Activated naive CD4-positive, alpha-beta T cell treated with anti-CD3 and anti-CD28 coated beads, Interleukin-2, amount 50 U/mL, for 16 hours (primary cell): Measurements from ENCODE around the gene PDE6A.

ENCODE experiments used
- DNase-seq: peaks from one replicate; pipeline ENCODE4 v3.0.0-alpha.2; 2020

Gene PDE6A

GRCh38 chr5:149833116-149833827 is 111.3 kb downstream of the PDE6A start:
- no peak for DNase-seq

GRCh38 chr5:149832636-149833035 is 112.0 kb downstream of the PDE6A start:
- no peak for DNase-seq

- DNase-seq: peak; percentile 35
Observed at GRCh38 chr5:149831492-149831891, 113.1 kb downstream of the PDE6A start.

GRCh38 chr5:149830579-149830978 is 114.0 kb downstream of the PDE6A start:
- DNase-seq: no peak

DNA sequence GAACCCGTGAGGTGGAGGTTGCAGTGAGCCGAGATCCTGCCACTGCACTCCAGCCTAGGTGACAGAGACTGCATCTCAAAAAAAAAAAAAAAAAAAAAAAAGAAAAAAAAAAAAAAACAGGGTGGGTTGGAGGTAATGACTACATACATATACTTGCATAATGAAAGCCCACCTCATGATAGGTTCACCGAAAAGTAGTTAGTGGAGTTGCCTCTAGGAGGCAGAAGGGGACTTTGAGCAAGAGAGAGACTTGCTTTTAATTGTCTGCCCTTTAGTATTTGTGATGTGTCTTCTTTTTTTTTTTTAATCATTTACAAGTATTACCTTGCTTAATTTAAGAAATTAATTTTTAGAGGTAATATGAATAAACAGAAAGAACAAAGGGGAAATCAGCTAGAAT is 114.6 kb downstream of the PDE6A start:
- no peak for DNase-seq

DNA sequence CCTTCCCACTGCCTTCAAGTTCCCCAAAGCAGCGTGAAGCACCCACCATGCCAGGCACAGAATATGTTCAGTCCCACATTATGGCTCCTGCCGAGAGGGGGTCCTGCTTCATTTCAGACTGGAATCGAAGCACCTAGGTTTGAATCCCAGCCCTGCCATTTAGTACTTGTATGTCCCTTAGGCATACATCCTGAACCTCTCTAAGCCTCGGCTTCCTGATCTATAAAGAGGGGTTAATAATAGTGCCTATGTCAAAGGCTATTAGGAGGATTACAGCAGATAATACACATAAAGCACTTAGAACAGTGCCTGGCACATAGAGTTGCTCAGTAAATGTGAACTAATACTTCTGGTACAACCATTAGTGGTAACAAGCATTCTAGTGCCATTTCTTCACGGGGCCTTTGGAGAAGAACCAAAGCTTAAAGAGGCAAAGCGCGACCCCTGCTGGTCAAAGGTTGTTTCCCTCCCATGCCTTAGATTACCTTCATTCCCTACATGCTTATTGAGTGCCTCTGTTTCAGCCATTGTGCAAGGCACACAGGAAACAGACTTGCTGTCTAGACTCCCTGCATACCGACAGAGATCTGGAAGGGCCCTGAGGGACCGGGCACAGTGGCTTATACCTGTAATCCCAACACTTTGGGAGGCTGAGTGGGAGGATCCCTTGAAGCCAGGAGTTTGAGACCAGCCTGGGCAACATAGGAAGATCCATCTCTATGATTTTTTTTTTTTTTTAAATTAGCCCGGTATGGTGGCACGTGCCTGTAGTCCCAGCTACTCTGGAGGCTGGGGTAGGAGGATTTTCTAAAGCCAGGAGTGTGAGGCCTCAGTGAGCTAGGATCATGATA is 116.2 kb downstream of the PDE6A start:
- peak; percentile 80 for DNase-seq

GRCh38 chr5:149827546-149827945 is 117.0 kb downstream of the PDE6A start:
- no peak for DNase-seq

- no peak for DNase-seq
Observed at GRCh38 chr5:149827086-149827485, 117.5 kb downstream of the PDE6A start.

GRCh38 chr5:149826574-149826973 is 118.0 kb downstream of the PDE6A start:
- DNase-seq: no peak

- no peak for DNase-seq
Observed at GRCh38 chr5:149824846-149825245, 119.7 kb downstream of the PDE6A start.

- DNase-seq: no peak
Observed at GRCh38 chr5:149824120-149824519, 120.5 kb downstream of the PDE6A start.

DNA sequence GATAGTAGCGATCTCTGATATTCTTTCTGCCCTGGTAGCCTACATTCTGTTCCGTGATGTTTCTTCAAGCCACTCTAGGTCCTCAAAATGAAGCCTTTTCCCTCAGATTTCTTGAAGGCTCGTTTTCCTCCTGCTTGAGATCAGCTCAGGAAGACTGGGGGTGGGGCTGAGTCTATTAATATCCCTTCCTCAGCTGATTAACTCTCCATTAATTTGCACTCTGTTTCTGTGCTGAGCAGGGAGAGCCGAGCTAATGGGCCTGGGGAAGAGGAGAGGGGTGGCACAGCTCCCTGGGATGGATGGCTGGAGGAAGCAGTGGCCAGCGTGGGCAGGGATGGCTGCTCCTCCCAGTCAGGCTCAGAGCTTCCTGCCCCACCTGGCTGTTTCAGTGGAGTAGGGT is 121.2 kb downstream of the PDE6A start:
- DNase-seq: no peak

GRCh38 chr5:149822301-149822700 is 122.3 kb downstream of the PDE6A start:
- no peak for DNase-seq

DNA sequence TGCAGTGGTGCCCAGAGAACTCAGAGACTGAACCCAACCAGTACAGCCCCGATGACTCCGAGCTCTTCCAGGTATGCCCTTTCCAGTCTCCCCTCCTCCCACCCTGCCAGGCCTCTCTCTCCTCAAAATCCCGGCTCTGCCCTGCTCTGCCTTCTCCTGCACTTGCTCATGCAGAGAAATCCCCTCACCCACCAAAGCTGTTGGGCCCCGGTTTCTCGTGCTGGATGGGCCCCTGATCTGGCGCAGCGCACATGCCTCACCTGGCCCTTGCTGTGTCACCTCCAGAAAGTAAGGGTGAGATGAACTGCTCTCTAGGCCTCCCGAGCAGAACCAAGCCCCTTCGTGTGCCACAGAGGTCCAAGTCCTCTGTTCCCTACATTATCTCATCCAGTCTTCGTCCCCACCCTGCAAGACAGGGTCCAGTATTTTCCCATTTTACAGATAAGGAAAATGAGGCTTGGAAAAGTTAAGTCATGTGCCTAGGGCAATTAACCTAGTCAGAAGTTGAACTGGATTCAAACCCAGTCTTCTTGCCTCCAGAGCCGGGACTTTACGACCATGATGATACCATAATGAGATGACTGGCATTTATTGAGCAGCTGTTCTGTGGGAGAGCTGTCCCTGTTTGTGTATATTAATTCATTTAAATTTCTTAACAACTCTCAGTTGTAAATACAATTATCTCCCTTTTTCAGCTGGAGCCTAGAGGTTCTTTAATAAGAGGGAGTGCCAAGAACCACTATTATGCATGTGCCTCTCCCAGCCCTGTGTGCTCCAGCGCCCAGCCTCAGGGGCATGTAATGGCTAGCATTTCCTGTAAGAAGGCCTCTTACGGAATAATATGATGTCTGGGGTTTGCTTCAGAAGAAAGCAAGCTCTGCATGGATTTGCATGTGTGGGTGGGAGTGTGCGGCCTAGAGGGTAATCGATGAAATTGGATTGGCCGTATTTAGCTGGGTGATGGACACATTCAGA is 123.8 kb downstream of the PDE6A start:
- DNase-seq: no peak

GRCh38 chr5:149820012-149820411 is 124.6 kb downstream of the PDE6A start:
- no peak for DNase-seq

DNA sequence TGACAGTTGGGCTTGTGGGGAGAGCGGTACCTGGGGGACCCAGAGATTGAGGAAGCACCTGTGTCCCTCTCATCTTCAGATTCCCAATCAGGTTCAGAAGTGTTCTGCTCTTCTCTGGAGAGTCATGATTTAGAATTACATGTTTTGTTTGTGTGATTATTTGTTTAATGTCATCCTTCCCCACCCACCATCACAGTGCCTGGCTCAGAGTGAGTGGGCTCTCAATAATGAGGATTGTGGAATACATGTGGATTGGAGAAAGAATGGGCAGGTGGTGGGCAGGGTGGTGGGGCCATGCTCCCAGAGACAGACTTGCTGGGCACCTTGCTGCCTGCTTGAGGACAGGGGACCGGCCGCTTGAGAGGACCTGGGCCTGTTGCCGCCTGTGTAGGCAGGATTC is 126.5 kb downstream of the PDE6A start:
- no peak for DNase-seq

DNA sequence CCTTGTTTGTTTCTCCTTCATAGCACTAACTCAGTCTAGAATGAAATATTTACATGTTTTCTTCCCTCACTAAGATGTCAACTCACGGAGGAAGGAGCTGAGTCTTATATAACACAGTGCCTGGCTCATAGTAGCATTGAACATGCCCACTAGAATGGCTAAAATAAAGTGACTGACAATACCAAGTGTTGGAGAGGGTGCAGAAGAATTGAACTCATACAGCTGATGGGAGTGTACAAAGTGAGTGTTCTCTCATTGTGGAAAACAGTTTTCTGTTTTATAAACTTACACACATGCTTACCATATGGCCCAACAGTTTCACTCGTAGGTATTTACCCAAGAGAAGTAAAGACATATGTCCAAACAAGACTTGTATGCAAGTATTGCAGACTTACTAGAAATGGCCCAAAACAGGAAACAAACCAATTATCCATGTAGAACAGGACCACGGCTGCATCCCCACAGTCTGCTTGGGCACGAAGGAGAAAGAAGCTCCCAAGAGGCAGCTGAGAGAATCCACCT is 127.0 kb downstream of the PDE6A start:
- no peak for DNase-seq

GRCh38 chr5:149816661-149817060 is 127.9 kb downstream of the PDE6A start:
- no peak for DNase-seq

- no peak for DNase-seq
Observed at GRCh38 chr5:149811453-149811852, 133.1 kb downstream of the PDE6A start.

DNA sequence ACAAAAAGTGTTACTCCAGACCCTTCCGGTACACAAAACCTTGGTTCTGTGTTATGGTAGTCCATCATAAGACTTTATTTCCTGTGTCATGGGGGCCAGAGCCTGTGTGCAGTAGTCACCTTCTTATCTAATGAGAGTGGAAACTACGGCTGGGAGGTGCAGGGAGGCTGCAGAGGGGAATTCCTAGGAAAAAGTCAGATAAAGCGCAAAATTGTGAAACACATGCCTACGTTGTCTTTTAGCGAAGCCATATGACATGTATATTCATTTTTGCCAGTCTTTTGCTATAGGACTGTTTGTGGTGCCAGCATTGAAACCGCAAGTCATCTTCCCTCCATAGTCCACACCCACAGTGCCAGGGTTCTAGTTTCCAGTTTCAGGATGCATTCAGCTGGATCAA is 133.7 kb downstream of the PDE6A start:
- DNase-seq: no peak

DNA sequence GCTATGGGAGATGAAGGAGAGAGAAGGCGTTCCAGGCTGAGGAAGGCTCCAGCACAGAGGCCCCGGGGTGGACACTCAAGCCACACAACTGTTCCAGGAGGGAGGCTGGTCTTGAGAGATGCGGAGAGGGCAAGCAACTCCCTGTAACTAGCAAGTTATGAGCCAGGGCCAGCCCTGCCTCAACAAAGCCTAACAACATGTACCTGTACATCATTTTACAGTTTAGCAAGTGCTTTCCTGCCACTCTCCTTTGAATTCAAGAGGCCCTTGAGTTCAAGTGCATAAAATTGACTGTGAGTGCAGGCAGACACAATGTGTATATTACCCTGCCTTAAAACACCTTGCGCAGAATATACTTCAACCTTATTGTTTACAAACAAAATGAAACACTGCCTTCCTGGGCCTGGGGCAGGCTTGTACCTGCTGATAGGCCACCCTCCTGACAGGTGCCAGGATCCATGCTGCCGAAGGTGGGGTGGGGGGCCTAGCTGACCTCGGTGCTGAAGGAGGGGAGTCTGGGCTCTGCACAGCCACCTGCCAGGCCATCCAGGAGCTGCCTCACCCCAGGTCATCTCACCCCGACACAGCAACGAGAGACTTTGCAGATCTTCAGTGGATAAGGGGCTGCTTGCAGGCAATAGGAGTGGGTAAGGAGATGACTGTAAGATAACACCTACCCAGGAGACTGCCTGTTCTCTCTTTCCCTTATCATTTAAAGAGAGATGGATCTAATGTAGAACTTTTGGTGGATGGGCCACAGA is 134.5 kb downstream of the PDE6A start:
- DNase-seq: no peak
